HCT116 (cell line): ENCODE measurements around the gene CHP2. TPM values are rescaled to one million over a fixed set of nuclear protein-coding genes. Genes with fewer than 3 reads are reported as not detected.
A peak's percentile ranks its signal among the peaks of the same experiment; 100 is the strongest.

Experiments used
- ATAC-seq: fragments of 200-7000 bp; cut with Tn5 transposase; 2 replicates; pipeline ENCODE4 v1.9.1; 2020; ENCODE audit warnings: mild to moderate bottlenecking, moderate library complexity
- BruUV-seq: library from RNA; stranded (reverse); fragments of 400-500 nt; replicated peaks from 2 replicates; lab custom pipeline; 2021; lab: Mats Ljungman, UMichigan
- CTCF ChIA-PET: fragments of 300-600 bp; sonication (Branson Sonifier 250); formaldehyde crosslinking; loops from one replicate; lab custom pipeline; 2021; ENCODE audit warnings: antibody characterized with exemption; lab: Charles Lee
- POLR2A ChIA-PET: fragments of 300-600, 350-600 bp; sonication (Branson Sonifier 250); formaldehyde crosslinking; loops from one replicate; lab custom pipeline; 2021; ENCODE audit warnings: antibody characterized with exemption; lab: Charles Lee
- RAD21 ChIA-PET, 2 experiments: fragments of 300-600 bp; sonication (Branson Sonifier 250); formaldehyde crosslinking; loops; one replicate each; lab custom pipeline; 2023; ENCODE audit warnings: low total read pairs in 2 of 2; ENCODE audit not compliant: uncharacterized antibody in 2 of 2, unreplicated experiment in 2 of 2, low non-redundant PET in 1 of 2; lab: Charles Lee
- DNase-seq: peaks from one replicate; pipeline ENCODE4 v3.0.0-alpha.2; 2010; ENCODE audit warnings: low read depth, low spot score
- H2AFZ ChIP-seq: fragments of 200-600 bp; shearing (Covaris generic), sonication (generic); 2 replicates; pipeline ENCODE4 v1.6.1; 2017; ENCODE audit warnings: low read depth, mixed run types, mixed read lengths, antibody characterized with exemption, low read length; ENCODE audit not compliant: poor library complexity, severe bottlenecking
- H3K27ac ChIP-seq: 2 replicates; pipeline ENCODE4 v1.5.1; 2012; ENCODE audit warnings: low read depth, low read length
- H3K27me3 ChIP-seq: fragments of 200-600 bp; sonication (generic); 2 replicates; pipeline ENCODE4 v1.6.1; 2016; ENCODE audit warnings: mixed run types, low read length, mixed read lengths; ENCODE audit not compliant: insufficient read depth
- H3K36me3 ChIP-seq, 2 experiments: fragments of 200-500 bp in 1 of 2; fragments of 200-600 bp in 1 of 2; sonication (Bioruptor generic) in 1 of 2; sonication (generic) in 1 of 2; 2 replicates each; pipeline versions ENCODE4 v1.5.1 to v1.6.1; 2014 to 2016; ENCODE audit warnings: low read length in 2 of 2, inconsistent platforms in 1 of 2, mixed read lengths in 1 of 2, mixed run types in 1 of 2; ENCODE audit not compliant: insufficient read depth in 2 of 2, control insufficient read depth in 1 of 2
- H3K4me1 ChIP-seq, 2 experiments: fragments of 200-600 bp in 1 of 2; sonication (generic) in 1 of 2; 2 replicates each; pipeline versions ENCODE4 v1.5.1 to v1.6.1; 2012 to 2017; ENCODE audit warnings: low read length in 2 of 2, inconsistent platforms in 1 of 2, mild to moderate bottlenecking in 1 of 2, mixed read lengths in 1 of 2, mixed run types in 1 of 2, moderate library complexity in 1 of 2; ENCODE audit not compliant: insufficient read depth in 2 of 2, control insufficient read depth in 1 of 2
- H3K4me2 ChIP-seq: fragments of 200-600 bp; sonication (generic); 2 replicates; pipeline ENCODE4 v1.6.1; 2017; ENCODE audit warnings: mixed run types, low read length, mixed read lengths
- H3K4me3 ChIP-seq, 2 experiments: fragments of 200-600 bp in 1 of 2; sonication (generic) in 1 of 2; replicated peaks in 1 of 2; 2 replicates each; pipeline ENCODE4 v1.5.1; 2011 to 2016; ENCODE audit warnings: low read length in 2 of 2, control low read depth in 1 of 2, low read depth in 1 of 2, mild to moderate bottlenecking in 1 of 2, mixed read lengths in 1 of 2, mixed run types in 1 of 2
- H3K79me2 ChIP-seq: fragments of 200-600 bp; sonication (generic); 2 replicates; pipeline ENCODE4 v1.6.1; 2017; ENCODE audit warnings: mild to moderate bottlenecking, mixed run types, low read length, moderate library complexity, mixed read lengths; ENCODE audit not compliant: insufficient read depth
- H3K9ac ChIP-seq: fragments of 200-600 bp; sonication (generic); 2 replicates; pipeline ENCODE4 v1.6.1; 2016; ENCODE audit warnings: low read length, mixed read lengths
- H3K9me2 ChIP-seq: fragments of 200-600 bp; sonication (generic), shearing (Covaris generic); 2 replicates; pipeline ENCODE4 v1.6.1; 2017; ENCODE audit warnings: mixed run types, mild to moderate bottlenecking, moderate library complexity; ENCODE audit not compliant: insufficient read depth
- H3K9me3 ChIP-seq, 2 experiments: fragments of 200-500 bp in 1 of 2; fragments of 200-600 bp in 1 of 2; sonication (Bioruptor generic) in 1 of 2; sonication (generic) in 1 of 2; 2 replicates each; pipeline ENCODE4 v1.6.1; 2014 to 2017; ENCODE audit warnings: low read length in 2 of 2, mixed read lengths in 2 of 2, inconsistent platforms in 1 of 2, low read depth in 1 of 2, mild to moderate bottlenecking in 1 of 2, mixed run types in 1 of 2, moderate library complexity in 1 of 2; ENCODE audit not compliant: control insufficient read depth in 1 of 2, insufficient read depth in 1 of 2
- H4K20me1 ChIP-seq: fragments of 200-600 bp; sonication (generic), shearing (Covaris generic); 2 replicates; pipeline ENCODE4 v1.6.1; 2017; ENCODE audit warnings: mixed run types, mild to moderate bottlenecking, moderate library complexity; ENCODE audit not compliant: insufficient read depth
- CEBPB ChIP-seq: IDR thresholded peaks from 2 replicates; pipeline ENCODE4 v1.6.1; 2012; ENCODE audit warnings: low read depth
- EGR1 ChIP-seq: IDR thresholded peaks from 2 replicates; pipeline ENCODE4 v1.6.1; 2012; ENCODE audit warnings: low read depth
- EZH2 ChIP-seq: fragments of 200-600 bp; sonication (generic); IDR thresholded peaks from 2 replicates; pipeline ENCODE4 v1.6.1; 2017; ENCODE audit warnings: antibody characterized with exemption, mixed run types
- EZH2phosphoT487 ChIP-seq: fragments of 200-600 bp; IDR thresholded peaks from 2 replicates; pipeline ENCODE4 v1.6.1; 2018; ENCODE audit warnings: antibody characterized with exemption, borderline replicate concordance
- FOSL1 ChIP-seq: IDR thresholded peaks from 2 replicates; pipeline ENCODE4 v1.6.1; 2012; ENCODE audit warnings: low read depth
- JUND ChIP-seq: IDR thresholded peaks from 2 replicates; pipeline ENCODE4 v1.6.1; 2012
- POLR2A ChIP-seq: IDR thresholded peaks from 2 replicates; pipeline ENCODE4 v1.7.0; 2011; ENCODE audit warnings: borderline replicate concordance; ENCODE audit not compliant: insufficient read depth, insufficient read length; ENCODE audit errors: extremely low read depth
- POLR2AphosphoS5 ChIP-seq: IDR thresholded peaks from 2 replicates; pipeline ENCODE4 v1.6.1; 2011; ENCODE audit warnings: mild to moderate bottlenecking, low read depth, low read length, moderate library complexity
- RAD21 ChIP-seq: IDR thresholded peaks from 2 replicates; pipeline ENCODE4 v1.6.1; 2012; ENCODE audit warnings: low read depth, mild to moderate bottlenecking
- REST ChIP-seq: IDR thresholded peaks from 2 replicates; pipeline ENCODE4 v1.6.1; 2012; ENCODE audit warnings: low read depth
- SIN3A ChIP-seq: IDR thresholded peaks from 2 replicates; pipeline ENCODE4 v1.6.1; 2012; ENCODE audit warnings: low read depth
- TCF7L2 ChIP-seq: IDR thresholded peaks from 2 replicates; pipeline ENCODE4 v1.7.0; 2011; ENCODE audit warnings: borderline replicate concordance, inconsistent platforms; ENCODE audit not compliant: insufficient read depth, insufficient read length; ENCODE audit errors: extremely low read depth
- YY1 ChIP-seq: IDR thresholded peaks from 2 replicates; pipeline ENCODE4 v1.6.1; 2011; ENCODE audit warnings: low read length, low read depth, moderate library complexity, mild to moderate bottlenecking; ENCODE audit not compliant: insufficient replicate concordance; ENCODE audit errors: extremely low read depth
- ZBTB33 ChIP-seq: IDR thresholded peaks from 2 replicates; pipeline ENCODE4 v1.6.1; 2011; ENCODE audit warnings: mild to moderate bottlenecking, low read length, moderate library complexity; ENCODE audit not compliant: insufficient replicate concordance; ENCODE audit errors: extremely low read depth
- ZFX ChIP-seq: fragments of 450-650 bp; IDR thresholded peaks from 2 replicates; pipeline ENCODE4 v1.6.1; 2017
- intact Hi-C: fragments of 100-400 bp; cut with micrococcal nuclease; formaldehyde crosslinking; loops from 2 replicates; pipeline ENCODE4 v1.10.0; 2022
- total RNA-seq: library from RNA; stranded (reverse); gene quantifications from one replicate; pipeline ENCODE4 v1.2.1, GENCODE V29; 2021; ENCODE audit not compliant: unreplicated experiment
- TF ChIP-seq, protein P1 (sequence below), 3 experiments: fragments of 200-600 bp in 1 of 3; sonication (generic) in 1 of 3; IDR thresholded peaks in 2 of 3; conservative IDR thresholded peaks in 1 of 3; 2 replicates each; pipeline ENCODE4 v1.5.1; 2012 to 2017; ENCODE audit warnings: low read depth in 2 of 3, low read length in 2 of 3, antibody characterized with exemption in 1 of 3, borderline replicate concordance in 1 of 3, control low read depth in 1 of 3, mild to moderate bottlenecking in 1 of 3, mixed read lengths in 1 of 3, mixed run types in 1 of 3, moderate library complexity in 1 of 3; ENCODE audit not compliant: insufficient read depth in 1 of 3
- TF ChIP-seq, protein P2 (sequence below): IDR thresholded peaks from 2 replicates; pipeline ENCODE4 v1.6.1; 2012

Gene CHP2
- total RNA-seq, 1 experiment from 2014 or later = not detected

- Histone ChIP-seq H3K9me2 (no peaks in the 10 kb centered on the region), H3K27me3 (no peaks in the 10 kb centered on the region), H2AFZ (peak overlapping the region; percentile 64), H3K79me2 (no peaks in the 10 kb centered on the region), H4K20me1 (no peaks in the 10 kb centered on the region), H3K4me1 (peaks cover 3 to 8% of the 10 kb centered on the region in 2 experiments; a peak in 3 of 4 replicates), H3K27ac (no peak overlapping the region), H3K9ac (no peak overlapping the region), H3K4me3 (no peak overlapping the region), H3K4me2 (no peak overlapping the region), H3K36me3 (no peaks in the 10 kb centered on the region), H3K9me3 (no peaks in the 10 kb centered on the region)
- intact Hi-C loops = no loop called here
- DNase-seq (no peak), ATAC-seq (no peak)
- no TSS peak for BruUV-seq
- ChIA-PET CTCF (interaction anchor here (1.1 kb wide), 1 partner anchor 276 kb away, joined by 3 read pairs; no protein-coding TSS in a partner anchor), RAD21 (no interaction called here), POLR2A (no interaction called here)
- no peak for TF ChIP-seq TCF7L2
- TF ChIP-seq ZBTB33 = no peak
- no peak for TF ChIP-seq YY1
- no peak for TF ChIP-seq ZFX
- no peak for TF ChIP-seq SIN3A
- TF ChIP-seq, protein P1, sequence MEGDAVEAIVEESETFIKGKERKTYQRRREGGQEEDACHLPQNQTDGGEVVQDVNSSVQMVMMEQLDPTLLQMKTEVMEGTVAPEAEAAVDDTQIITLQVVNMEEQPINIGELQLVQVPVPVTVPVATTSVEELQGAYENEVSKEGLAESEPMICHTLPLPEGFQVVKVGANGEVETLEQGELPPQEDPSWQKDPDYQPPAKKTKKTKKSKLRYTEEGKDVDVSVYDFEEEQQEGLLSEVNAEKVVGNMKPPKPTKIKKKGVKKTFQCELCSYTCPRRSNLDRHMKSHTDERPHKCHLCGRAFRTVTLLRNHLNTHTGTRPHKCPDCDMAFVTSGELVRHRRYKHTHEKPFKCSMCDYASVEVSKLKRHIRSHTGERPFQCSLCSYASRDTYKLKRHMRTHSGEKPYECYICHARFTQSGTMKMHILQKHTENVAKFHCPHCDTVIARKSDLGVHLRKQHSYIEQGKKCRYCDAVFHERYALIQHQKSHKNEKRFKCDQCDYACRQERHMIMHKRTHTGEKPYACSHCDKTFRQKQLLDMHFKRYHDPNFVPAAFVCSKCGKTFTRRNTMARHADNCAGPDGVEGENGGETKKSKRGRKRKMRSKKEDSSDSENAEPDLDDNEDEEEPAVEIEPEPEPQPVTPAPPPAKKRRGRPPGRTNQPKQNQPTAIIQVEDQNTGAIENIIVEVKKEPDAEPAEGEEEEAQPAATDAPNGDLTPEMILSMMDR (IDR thresholded peaks at IDR 0.05 in 2 of 3, conservative IDR thresholded peaks at IDR 0.05 in 1 of 3; ENCODE audit: borderline replicate concordance in 1 of 3, insufficient read depth in 1 of 3, low read depth in 2 of 3, low read length in 2 of 3) = no peak
- TF ChIP-seq JUND = no peak
- TF ChIP-seq REST = no peak
- TF ChIP-seq RAD21 = no peak
- no peak for TF ChIP-seq CEBPB
- no peak for TF ChIP-seq FOSL1
- TF ChIP-seq POLR2AphosphoS5 = no peak
- TF ChIP-seq POLR2A = no peak
- no peak for TF ChIP-seq EZH2
- TF ChIP-seq, protein P2, sequence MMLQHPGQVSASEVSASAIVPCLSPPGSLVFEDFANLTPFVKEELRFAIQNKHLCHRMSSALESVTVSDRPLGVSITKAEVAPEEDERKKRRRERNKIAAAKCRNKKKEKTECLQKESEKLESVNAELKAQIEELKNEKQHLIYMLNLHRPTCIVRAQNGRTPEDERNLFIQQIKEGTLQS = no peak
- TF ChIP-seq EZH2phosphoT487 = no peak
- TF ChIP-seq EGR1 = no peak
Measured at GRCh38 chr16:23734176-23734893, 20.5 kb upstream of the CHP2 start.
